Thoracic aorta (tissue), 2 donors: ENCODE measurements around the gene ISOC2. TPM values are rescaled to one million over a fixed set of nuclear protein-coding genes. Genes with fewer than 3 reads are reported as not detected.

Source experiments
- ATAC-seq: fragments of 150-250 bp; one replicate; pipeline ENCODE4 v1.8.0; 2017; ENCODE audit warnings: low read depth; ENCODE audit not compliant: insufficient number of reproducible peaks, low FRiP score
- DNase-seq: peaks from one replicate; pipeline ENCODE4 v3.0.0-alpha.2; 2020; ENCODE audit warnings: low spot score
- H3K27ac ChIP-seq, 2 donors: fragments of 200-600 bp; sonication (generic); 1 replicate in 1 of 2; 2 replicates in 1 of 2; pipeline ENCODE4 v1.5.1; 2016; ENCODE audit warnings: mild to moderate bottlenecking in 2 of 2, moderate library complexity in 2 of 2
- H3K27me3 ChIP-seq: fragments of 200-600 bp; sonication (generic); replicated peaks from 2 replicates; pipeline ENCODE4 v1.6.0; 2016; ENCODE audit warnings: mild to moderate bottlenecking; ENCODE audit not compliant: insufficient read depth
- H3K36me3 ChIP-seq: fragments of 200-600 bp; sonication (generic); one replicate; pipeline ENCODE4 v1.5.1; 2016
- H3K4me1 ChIP-seq, 2 donors: fragments of 200-600 bp; sonication (generic); 1 replicate in 1 of 2; 2 replicates in 1 of 2; pipeline versions ENCODE4 v1.5.1 to v1.6.0; 2016; ENCODE audit warnings: low read depth in 2 of 2, mild to moderate bottlenecking in 1 of 2; ENCODE audit not compliant: control insufficient read depth in 1 of 2
- H3K4me3 ChIP-seq: fragments of 200-600 bp; sonication (generic); 2 replicates; pipeline ENCODE4 v1.5.1; 2016; ENCODE audit warnings: mild to moderate bottlenecking
- H3K9me3 ChIP-seq: fragments of 200-600 bp; sonication (generic); 2 replicates; pipeline ENCODE4 v1.5.1; 2016
- total RNA-seq, 2 donors: library from RNA; depleted of rRNA; stranded (reverse); fragments of >200 nt; gene quantifications; one replicate each; pipeline versions ENCODE4 v1.1.0 to v1.2.3, GENCODE V29; 2016
- TF ChIP-seq, protein P1 (sequence below): fragments of 200-600 bp; sonication (generic); IDR thresholded peaks from one replicate; pipeline ENCODE4 v1.5.1; 2019; ENCODE audit warnings: antibody characterized with exemption

The ISOC2 gene
- total RNA-seq, 2 donors from 2014 or later: 18.8 to 27.4 TPM

DNA sequence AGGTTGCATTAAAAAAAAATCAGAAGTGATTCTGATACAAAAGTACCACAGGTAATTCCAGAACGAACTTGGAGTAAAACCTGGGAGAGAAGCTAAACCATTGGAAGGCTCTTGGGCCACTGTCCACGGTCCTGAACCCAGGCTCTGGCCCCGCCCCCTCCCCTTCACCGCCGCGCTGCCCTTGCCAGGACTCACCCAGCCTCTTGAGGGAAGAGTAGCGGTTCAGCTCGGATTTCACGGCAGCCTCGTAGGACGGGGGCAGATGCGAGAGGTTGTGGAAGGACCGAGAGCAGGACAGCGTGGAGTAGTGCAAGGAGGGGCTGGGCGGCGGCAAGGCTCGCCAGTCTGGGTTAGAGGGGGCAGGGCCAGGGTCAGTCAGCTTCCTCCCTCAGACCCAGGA, 24.0 kb downstream of the ISOC2 start:
- Histone ChIP-seq H3K4me3 (no peak overlapping the region), H3K4me1 (peaks cover 0 to 10% of the 10 kb centered on the region in 2 donors), H3K27ac (no peak overlapping the region), H3K9me3 (no peaks in the 10 kb centered on the region), H3K36me3 (no peaks in the 10 kb centered on the region), H3K27me3 (peaks cover 18% of the 10 kb centered on the region)
- no peak for ATAC-seq
- TF ChIP-seq, protein P1, sequence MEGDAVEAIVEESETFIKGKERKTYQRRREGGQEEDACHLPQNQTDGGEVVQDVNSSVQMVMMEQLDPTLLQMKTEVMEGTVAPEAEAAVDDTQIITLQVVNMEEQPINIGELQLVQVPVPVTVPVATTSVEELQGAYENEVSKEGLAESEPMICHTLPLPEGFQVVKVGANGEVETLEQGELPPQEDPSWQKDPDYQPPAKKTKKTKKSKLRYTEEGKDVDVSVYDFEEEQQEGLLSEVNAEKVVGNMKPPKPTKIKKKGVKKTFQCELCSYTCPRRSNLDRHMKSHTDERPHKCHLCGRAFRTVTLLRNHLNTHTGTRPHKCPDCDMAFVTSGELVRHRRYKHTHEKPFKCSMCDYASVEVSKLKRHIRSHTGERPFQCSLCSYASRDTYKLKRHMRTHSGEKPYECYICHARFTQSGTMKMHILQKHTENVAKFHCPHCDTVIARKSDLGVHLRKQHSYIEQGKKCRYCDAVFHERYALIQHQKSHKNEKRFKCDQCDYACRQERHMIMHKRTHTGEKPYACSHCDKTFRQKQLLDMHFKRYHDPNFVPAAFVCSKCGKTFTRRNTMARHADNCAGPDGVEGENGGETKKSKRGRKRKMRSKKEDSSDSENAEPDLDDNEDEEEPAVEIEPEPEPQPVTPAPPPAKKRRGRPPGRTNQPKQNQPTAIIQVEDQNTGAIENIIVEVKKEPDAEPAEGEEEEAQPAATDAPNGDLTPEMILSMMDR: no peak
- no peak for DNase-seq

DNA sequence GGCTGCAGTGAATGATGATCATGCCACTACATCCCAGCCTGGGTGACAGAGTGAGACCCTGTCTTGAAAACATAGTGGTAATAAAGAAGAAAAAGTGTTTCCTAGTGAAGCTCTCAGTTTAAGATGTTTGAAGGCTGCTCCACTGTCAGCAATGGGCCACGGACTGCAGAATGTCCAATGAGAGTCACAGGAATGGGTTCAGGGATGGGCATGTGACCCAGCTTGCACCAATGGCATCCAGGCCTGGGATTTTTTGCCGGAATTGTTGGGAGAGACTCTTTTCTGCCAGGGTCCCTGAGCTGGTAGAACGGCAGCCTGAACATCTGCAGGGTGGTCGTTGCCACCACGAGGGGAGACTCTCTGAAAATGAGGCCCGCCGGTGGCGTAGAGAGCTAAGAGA, 24.6 kb downstream of the ISOC2 start:
- no peaks in the 10 kb centered on the region for H3K9me3 ChIP-seq
- no peak for DNase-seq
- H3K36me3 ChIP-seq: no peaks in the 10 kb centered on the region
- no peak overlapping the region for H3K4me3 ChIP-seq
- no peak for ATAC-seq
- H3K4me1 ChIP-seq: peaks cover 0 to 8% of the 10 kb centered on the region in 2 donors
- H3K27ac ChIP-seq: no peak overlapping the region
- TF ChIP-seq, protein P1: no peak
- H3K27me3 ChIP-seq: peaks cover 21% of the 10 kb centered on the region

DNA sequence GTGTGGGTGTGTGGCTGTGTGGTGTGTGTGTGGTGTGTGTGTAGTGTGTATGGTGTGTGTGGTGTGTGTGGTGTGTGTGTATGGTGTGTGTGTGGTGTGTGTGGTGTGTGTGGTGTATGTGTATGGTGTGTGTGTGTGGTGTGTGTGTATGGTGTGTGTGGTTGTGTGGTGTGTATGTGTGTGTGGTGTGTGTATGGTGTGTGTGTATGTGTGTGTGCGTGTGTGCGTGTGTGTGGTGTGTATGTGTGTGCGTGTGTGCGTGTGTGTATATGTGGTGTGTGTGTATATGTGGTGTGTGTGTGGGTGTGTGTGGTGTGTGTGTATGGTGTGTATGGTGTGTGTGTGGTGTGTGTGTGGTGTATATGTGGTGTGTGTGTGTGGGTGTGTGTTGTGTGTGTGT, 26.4 kb downstream of the ISOC2 start:
- H3K4me3 ChIP-seq: no peak overlapping the region
- no peaks in the 10 kb centered on the region for H3K4me1 ChIP-seq
- no peak for ATAC-seq
- H3K36me3 ChIP-seq: no peaks in the 10 kb centered on the region
- no peak overlapping the region for H3K27ac ChIP-seq
- no peak for DNase-seq
- no peaks in the 10 kb centered on the region for H3K9me3 ChIP-seq
- H3K27me3 ChIP-seq: peaks cover 8% of the 10 kb centered on the region
- TF ChIP-seq, protein P1: no peak

DNA sequence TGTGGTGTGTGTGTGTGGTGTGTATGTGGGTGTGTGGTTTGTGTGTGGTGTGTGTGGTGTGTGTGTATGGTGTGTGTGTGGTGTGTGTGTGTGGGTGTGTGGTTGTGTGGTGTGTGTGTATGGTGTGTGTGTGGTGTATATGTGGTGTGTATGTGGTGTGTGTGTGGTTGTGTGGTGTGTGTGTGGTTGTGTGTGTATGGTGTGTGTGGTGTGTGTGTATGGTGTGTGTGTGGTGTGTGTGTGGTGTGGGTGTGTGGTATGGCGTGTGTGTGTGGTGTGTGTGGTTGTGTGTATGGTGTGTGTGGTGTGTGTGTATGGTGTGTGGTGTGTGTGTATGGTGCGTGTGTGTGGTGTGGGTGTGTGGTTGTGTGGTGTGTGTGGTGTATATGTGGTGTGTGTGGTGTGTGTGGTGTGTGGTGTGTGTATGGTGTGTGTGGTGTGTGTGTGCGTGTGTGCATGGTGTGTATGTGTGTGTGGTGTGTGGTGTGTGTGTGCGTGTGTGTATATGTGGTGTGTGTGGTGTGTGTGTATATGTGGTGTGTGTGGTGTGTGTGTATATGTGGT, 27.0 kb downstream of the ISOC2 start:
- Histone ChIP-seq H3K9me3 (no peaks in the 10 kb centered on the region), H3K27ac (no peak overlapping the region), H3K36me3 (no peaks in the 10 kb centered on the region), H3K27me3 (peaks cover 7% of the 10 kb centered on the region), H3K4me1 (no peaks in the 10 kb centered on the region), H3K4me3 (no peak overlapping the region)
- TF ChIP-seq, protein P1: no peak
- ATAC-seq: no peak
- no peak for DNase-seq

DNA sequence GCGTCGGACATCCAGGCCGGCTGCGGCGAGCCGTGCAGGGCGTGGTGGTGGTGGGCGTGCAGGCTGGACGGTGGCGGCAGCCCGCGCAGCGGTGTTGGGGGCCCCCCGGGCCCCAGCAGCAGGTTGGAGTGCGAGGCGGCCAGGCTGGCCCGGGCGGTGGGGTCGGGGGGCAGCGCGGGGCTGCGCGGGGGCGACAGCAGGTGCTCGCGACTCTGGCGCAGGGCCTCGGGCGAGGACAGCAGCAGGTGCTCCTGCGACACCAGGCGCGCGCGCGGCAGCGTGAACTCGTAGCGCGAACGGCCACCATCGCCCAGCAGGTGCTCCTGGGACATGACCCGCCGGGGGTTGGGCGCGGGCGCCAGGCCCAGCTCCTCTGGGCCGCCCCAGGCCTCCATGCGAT, 28.1 kb downstream of the ISOC2 start:
- H3K27ac ChIP-seq: no peak overlapping the region
- ATAC-seq (no peak), DNase-seq (no peak)
- TF ChIP-seq, protein P1: no peak
- H3K4me1 ChIP-seq: no peaks in the 10 kb centered on the region
- no peak overlapping the region for H3K4me3 ChIP-seq
- peaks cover 7% of the 10 kb centered on the region for H3K27me3 ChIP-seq
- no peaks in the 10 kb centered on the region for H3K9me3 ChIP-seq
- no peaks in the 10 kb centered on the region for H3K36me3 ChIP-seq
